Activated CD4-positive, alpha-beta T cell treated with anti-CD3 and anti-CD28 coated beads, Interleukin-2, amount 10 ng/mL, durations not matched to agents 24 days and 14 days (primary cell): ENCODE data around the gene PSMD6. TPM values are rescaled to one million over a fixed set of nuclear protein-coding genes. Genes with fewer than 3 reads are reported as not detected.

Source experiments
- DNase-seq: peaks from one replicate; pipeline ENCODE4 v3.0.0; 2022
- H3K27ac Mint-ChIP-seq: one replicate; pipeline ENCODE4 v1.8.0; 2022; ENCODE audit warnings: mild to moderate bottlenecking, mixed read lengths
- H3K27me3 Mint-ChIP-seq: one replicate; pipeline ENCODE4 v1.8.0; 2022; ENCODE audit warnings: mixed read lengths
- H3K36me3 Mint-ChIP-seq: one replicate; pipeline ENCODE4 v1.8.0; 2022; ENCODE audit warnings: low read depth, mild to moderate bottlenecking, mixed read lengths
- H3K4me1 Mint-ChIP-seq: one replicate; pipeline ENCODE4 v1.8.0; 2021; ENCODE audit warnings: mixed read lengths
- H3K4me3 Mint-ChIP-seq: one replicate; pipeline ENCODE4 v1.8.0; 2022; ENCODE audit warnings: mild to moderate bottlenecking, moderate library complexity, mixed read lengths
- H3K9me3 Mint-ChIP-seq: one replicate; pipeline ENCODE4 v1.8.0; 2021; ENCODE audit warnings: mixed read lengths
- intact Hi-C: fragments of 100-400 bp; cut with micrococcal nuclease; formaldehyde crosslinking; loops from one replicate; pipeline ENCODE4 v1.15.1; 2023
- total RNA-seq: library from RNA; stranded (reverse); gene quantifications from 2 replicates; pipeline ENCODE4 v1.2.3, GENCODE V29; 2022

Gene PSMD6
- total RNA-seq, 1 donor from 2014 or later, result 146 TPM

DNA sequence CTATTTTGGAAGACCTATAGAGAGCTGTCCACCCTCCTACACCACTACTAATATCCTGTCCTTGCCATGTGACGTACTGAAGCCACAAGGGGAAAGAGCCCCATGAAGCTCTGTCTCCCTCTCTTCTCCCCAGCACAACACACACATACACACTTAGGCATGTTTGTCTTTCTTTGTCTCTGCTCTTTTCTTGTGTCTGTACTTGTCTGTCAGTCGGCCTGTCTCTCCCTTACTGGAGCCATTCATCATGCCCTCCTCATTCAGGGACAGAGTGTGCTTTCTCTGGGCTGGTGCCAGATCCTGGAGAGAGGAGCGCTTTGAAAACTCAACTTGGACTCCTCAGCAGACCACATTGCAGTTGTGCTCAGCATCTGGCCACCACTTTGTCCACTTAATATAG lies 47.6 kb downstream of the PSMD6 start:
- no peak overlapping the region for H3K4me3 Mint-ChIP-seq

DNA sequence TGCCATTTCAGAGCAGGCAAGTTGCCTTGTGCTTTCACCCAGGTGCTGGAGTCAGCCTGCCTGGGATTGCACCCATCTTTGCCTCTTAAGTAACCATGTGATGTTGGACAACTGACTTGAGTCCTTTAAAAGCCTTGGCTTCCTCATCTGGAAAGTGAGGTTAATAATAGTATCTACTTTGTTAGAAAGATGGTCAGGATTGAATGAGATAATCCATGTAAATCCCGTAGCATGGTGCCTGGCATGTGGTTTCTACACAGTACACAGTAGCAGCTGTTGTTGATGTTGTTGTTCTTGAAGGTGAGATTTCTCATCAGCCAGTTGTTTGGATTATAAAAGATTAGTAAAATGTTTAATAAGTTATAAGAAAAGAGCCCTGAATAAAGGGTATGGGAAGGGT lies 48.8 kb downstream of the PSMD6 start:
- Mint-ChIP-seq H3K4me1 (peaks cover 74% of the 10 kb centered on the region), H3K27me3 (no peaks in the 10 kb centered on the region), H3K36me3 (peaks cover 31% of the 10 kb centered on the region), H3K4me3 (no peak overlapping the region), H3K27ac (no peak overlapping the region), H3K9me3 (no peaks in the 10 kb centered on the region)
- DNase-seq, result no peak
- intact Hi-C loops, result no loop called here

More for the DNA sequence above, 47.6 kb downstream of the PSMD6 start:
- intact Hi-C loops, result no loop called here
- Mint-ChIP-seq H3K27ac (peak overlapping the region; percentile 2), H3K9me3 (no peaks in the 10 kb centered on the region), H3K36me3 (peaks cover 38% of the 10 kb centered on the region), H3K4me1 (peaks cover 73% of the 10 kb centered on the region), H3K27me3 (no peaks in the 10 kb centered on the region)
- DNase-seq, result no peak

DNA sequence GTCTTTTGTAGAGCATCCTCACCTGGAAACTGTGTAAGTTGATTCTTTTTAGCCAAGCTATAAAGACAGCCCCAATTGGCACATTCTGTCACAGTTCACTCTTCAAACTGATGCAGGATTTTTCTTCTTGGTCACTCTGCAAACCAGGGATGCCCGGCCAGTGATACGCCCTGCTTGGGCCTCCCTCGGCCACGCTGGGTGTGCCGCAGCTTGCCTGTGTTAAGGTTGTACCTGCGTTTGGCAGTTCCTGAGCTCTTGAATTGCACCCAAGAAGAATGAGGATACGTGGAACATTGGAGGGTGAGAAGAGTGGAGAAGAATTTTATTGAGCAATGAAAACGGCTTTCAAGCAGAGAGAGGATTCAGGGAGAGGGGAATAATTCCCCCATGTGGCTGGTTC lies 49.9 kb downstream of the PSMD6 start:
- no peak overlapping the region for H3K4me3 Mint-ChIP-seq

DNA sequence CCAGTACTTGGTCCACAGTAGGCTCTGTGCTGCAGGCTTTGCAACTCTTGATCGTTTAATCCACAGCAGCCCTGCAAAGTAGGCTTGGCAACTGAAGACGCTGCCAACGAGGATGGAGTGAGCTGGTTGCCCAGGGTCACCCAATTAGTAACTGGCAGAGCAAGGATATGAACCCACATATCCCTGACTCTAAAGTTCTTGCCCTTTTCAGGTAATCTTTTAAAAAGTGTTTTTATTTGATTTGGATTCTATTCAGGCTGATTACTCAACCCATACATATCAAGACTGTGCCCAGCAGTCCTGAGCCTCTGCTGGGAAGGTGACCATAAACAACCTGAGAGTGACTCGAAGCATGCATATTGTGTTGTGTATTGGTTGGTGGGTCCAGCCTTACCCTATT lies 50.3 kb downstream of the PSMD6 start:
- H3K9me3 Mint-ChIP-seq, result no peaks in the 10 kb centered on the region
- no peak for DNase-seq
- no peak overlapping the region for H3K4me3 Mint-ChIP-seq
- no peaks in the 10 kb centered on the region for H3K27me3 Mint-ChIP-seq
- peaks cover 76% of the 10 kb centered on the region for H3K4me1 Mint-ChIP-seq
- intact Hi-C loops, result no loop called here
- peak overlapping the region; percentile 61 for H3K27ac Mint-ChIP-seq
- peaks cover 28% of the 10 kb centered on the region for H3K36me3 Mint-ChIP-seq

More for the DNA sequence above, 49.9 kb downstream of the PSMD6 start:
- peak overlapping the region; percentile 17 for H3K27ac Mint-ChIP-seq
- no peaks in the 10 kb centered on the region for H3K27me3 Mint-ChIP-seq
- H3K36me3 Mint-ChIP-seq, result peaks cover 28% of the 10 kb centered on the region
- no peak for DNase-seq
- no peaks in the 10 kb centered on the region for H3K9me3 Mint-ChIP-seq
- peaks cover 76% of the 10 kb centered on the region for H3K4me1 Mint-ChIP-seq
- intact Hi-C loops, result no loop called here

DNA sequence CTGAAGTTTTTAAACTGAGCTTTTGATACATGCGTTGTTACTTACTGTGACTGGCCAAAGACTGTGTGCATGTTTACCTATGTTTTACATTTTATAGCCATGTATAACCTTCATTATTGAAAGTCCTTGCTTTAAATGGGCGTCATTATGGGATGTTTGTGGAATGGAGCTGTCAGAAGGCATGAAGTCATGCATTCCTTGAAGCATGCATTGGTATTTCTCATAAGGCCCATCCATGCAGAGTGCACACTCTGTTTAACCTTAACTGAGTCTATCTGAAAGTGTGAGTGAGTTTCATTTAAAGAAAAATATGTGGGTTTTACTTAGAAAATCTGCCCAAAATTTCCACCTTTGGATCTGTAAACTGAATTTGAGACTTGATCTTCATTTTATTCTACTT lies 51.1 kb downstream of the PSMD6 start:
- Mint-ChIP-seq H3K9me3 (no peaks in the 10 kb centered on the region), H3K4me1 (peaks cover 76% of the 10 kb centered on the region), H3K27me3 (no peaks in the 10 kb centered on the region), H3K36me3 (peaks cover 28% of the 10 kb centered on the region), H3K4me3 (peak overlapping the region; percentile 48), H3K27ac (peak overlapping the region; percentile 61)
- intact Hi-C loops, result no loop called here
- peak; percentile 34 for DNase-seq

DNA sequence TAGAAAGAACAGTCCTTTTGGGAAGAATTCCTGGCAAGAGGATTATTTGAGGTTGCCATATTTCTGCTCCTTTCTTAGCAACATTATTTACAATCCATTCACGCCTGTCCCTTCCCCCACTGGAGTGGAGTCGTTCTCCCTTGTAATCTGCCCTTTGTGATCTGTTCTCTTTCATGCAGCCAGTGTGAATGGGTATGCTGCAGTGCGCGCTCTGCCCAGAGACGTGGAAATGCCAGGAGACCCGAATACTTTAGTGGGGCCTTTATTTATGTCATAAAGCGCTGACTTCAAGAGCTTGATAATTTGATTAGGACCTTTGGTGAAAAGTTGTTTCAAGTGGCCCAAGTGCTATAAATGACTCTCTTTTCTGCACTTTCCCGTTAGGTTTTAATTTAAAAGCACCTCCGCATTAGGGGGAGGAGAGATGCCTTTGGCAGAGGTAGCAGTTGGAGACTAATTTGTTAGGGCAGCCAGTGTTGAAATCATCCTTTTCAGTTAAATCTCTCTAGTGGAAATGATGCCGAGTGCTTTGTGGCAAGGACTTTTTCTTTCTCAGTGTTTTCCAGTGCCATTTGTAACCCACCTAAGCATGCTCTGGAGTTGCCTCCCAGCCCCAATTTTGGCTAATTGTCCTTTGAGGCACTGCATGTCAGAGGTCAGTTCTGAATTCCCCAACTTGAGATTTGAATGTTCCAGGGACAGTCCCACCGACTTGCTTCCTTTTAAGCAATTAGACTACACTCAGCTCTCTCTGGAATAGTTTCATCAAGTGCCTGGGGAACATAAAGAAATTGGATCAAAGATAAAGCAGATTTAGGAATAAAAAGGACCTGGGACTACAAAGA lies 52.4 kb downstream of the PSMD6 start:
- Mint-ChIP-seq H3K4me3 (peak overlapping the region; percentile 87), H3K4me1 (peaks cover 75% of the 10 kb centered on the region), H3K9me3 (no peaks in the 10 kb centered on the region), H3K36me3 (peaks cover 26% of the 10 kb centered on the region), H3K27me3 (no peaks in the 10 kb centered on the region), H3K27ac (peak overlapping the region; percentile 60)
- intact Hi-C loops, result loop anchor here (1.0 kb wide), 1 partner anchor 8 kb away; no protein-coding TSS in a partner anchor
- peak; percentile 58 for DNase-seq

DNA sequence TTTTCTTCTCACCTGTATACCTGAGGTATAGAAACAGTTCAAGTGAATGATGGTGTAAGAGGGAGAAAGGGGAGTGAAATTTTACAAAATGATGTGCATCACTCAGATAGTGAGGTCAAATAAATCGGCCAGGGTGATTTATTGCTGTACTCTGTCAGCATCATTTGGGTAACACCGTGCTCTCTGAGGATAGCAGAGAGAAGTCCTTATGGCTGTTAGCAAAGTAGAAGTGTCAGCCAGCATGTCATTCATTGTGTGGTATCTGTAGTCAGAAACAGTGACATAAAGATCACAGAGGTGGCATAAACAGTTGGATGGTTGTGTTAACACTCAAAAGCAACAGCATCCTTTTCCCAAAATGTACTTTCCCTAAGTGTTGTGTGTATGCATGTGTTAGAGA lies 53.4 kb downstream of the PSMD6 start:
- peak overlapping the region; percentile 87 for H3K4me3 Mint-ChIP-seq
- DNase-seq, result no peak
- H3K36me3 Mint-ChIP-seq, result peaks cover 23% of the 10 kb centered on the region
- H3K4me1 Mint-ChIP-seq, result peaks cover 79% of the 10 kb centered on the region
- no peaks in the 10 kb centered on the region for H3K9me3 Mint-ChIP-seq
- peak overlapping the region; percentile 96 for H3K27ac Mint-ChIP-seq
- H3K27me3 Mint-ChIP-seq, result no peaks in the 10 kb centered on the region
- intact Hi-C loops, result loop anchor here (1.0 to 5.0 kb wide), 3 partner anchors 9 to 108 kb away; partner anchors contain the start of genes ATXN7, PSMD6 and THOC7

DNA sequence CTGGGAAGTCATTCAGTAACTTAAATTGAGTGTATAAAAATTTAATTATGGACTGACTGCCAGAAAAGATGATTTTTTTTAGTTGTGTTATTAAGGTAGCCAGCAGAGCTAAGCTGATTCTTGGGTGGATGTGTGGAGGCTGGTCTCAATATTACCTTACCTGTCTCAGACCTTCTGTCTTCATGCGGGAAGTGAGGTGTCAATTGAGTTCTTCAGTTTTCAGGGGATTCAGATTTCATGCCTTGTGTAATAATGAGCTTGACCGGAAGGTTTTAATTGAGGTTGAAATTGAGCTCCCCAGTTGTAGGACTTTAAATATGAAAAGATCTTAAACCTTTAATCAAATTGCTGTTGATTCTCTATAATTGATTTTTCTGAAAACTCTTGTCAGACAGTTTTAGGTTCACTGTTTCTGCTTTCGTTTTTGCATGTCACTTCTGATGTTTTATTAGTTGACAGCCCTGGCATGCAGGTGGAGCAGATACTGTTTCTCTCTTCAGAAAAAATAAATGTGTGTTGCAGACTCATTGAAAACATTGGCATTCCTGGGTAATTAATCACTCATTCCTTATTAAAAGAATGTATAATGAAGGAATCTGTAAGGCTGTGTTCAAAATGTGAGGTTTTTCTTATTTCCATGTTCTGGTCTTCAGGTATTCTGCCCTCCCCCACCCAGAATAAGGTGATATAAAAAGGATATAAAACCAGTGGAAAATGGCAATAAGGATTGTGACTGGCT lies 54.5 kb downstream of the PSMD6 start:
- Mint-ChIP-seq H3K4me1 (peaks cover 79% of the 10 kb centered on the region), H3K27me3 (no peaks in the 10 kb centered on the region), H3K9me3 (no peaks in the 10 kb centered on the region), H3K4me3 (peak overlapping the region; percentile 87), H3K27ac (peak overlapping the region; percentile 96), H3K36me3 (peaks cover 18% of the 10 kb centered on the region)
- intact Hi-C loops, result loop anchor here (2.0 to 5.0 kb wide), 2 partner anchors 54 to 106 kb away; partner anchors contain the start of genes ATXN7, PSMD6 and THOC7
- no peak for DNase-seq

DNA sequence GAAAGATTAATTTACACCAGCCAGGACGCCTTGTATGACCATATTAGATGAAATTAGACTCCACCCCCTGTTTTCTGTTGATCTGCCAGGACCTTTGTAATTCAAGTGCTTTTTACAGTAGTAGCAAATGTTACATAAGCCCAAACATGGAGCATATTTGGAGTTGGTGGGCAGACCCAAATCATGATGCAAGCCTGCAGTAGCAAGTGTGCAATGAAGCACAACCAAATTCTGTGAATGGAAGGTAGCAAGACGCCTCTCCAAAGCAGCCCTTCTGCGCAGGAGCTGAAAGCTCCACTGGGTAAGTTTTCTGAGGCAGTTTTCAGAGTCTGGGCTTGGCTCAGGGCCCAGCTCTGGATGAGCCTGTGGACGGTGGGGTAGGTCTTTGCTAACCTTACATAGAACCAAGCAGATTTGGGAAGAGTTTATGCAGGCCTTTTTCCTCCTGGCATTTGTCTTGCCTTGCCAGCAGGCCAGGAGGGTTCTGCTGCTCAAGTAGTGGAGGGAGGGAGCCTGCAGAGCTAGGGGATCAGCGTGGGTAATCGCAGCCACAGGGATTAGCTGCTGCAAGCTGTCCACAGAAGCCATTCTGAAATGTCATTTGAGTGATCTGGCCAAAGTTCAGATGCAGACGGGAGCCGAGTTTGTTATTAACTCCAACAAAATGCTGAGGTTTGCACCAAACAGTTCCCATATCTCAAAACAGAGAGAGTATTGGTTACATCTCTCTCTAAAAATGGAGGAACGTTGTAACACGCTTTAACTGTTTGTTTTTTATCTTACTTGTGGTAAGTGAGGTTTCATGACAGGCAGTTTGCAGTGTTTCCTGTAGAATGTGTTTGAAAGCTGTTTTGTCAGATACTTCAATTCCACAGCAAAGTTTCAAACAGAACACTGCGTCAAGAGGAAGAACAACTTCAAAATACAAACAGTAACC lies 55.4 kb downstream of the PSMD6 start:
- peak; percentile 82 for DNase-seq

DNA sequence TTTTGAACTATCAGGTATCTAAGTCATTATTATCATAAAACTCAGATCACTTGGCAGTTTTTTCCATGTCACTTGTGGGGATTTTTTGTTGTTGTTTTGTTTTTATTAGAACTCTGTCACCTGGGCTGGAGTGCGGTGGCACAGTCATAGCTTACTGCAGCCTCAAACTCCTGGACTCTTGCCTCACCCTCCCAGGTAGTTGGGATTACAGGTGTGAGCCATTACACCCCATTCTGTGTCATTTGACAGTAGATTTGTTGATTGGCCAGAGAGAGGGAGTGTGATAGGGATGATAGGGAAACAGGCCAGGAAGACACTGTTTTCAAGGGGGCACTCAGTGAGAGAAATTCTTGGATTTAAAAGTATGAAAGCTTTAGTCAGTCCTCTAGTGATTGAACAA lies 56.4 kb downstream of the PSMD6 start:
- DNase-seq, result no peak

More for the DNA sequence above, 55.4 kb downstream of the PSMD6 start:
- H3K27me3 Mint-ChIP-seq, result no peaks in the 10 kb centered on the region
- peaks cover 80% of the 10 kb centered on the region for H3K4me1 Mint-ChIP-seq
- peaks cover 13% of the 10 kb centered on the region for H3K36me3 Mint-ChIP-seq
- H3K27ac Mint-ChIP-seq, result peak overlapping the region; percentile 96
- intact Hi-C loops, result loop anchor here (1.0 to 5.0 kb wide), 3 partner anchors 55 to 106 kb away; partner anchors contain the start of genes ATXN7, PSMD6 and THOC7
- H3K4me3 Mint-ChIP-seq, result peak overlapping the region; percentile 87
- H3K9me3 Mint-ChIP-seq, result no peaks in the 10 kb centered on the region

DNA sequence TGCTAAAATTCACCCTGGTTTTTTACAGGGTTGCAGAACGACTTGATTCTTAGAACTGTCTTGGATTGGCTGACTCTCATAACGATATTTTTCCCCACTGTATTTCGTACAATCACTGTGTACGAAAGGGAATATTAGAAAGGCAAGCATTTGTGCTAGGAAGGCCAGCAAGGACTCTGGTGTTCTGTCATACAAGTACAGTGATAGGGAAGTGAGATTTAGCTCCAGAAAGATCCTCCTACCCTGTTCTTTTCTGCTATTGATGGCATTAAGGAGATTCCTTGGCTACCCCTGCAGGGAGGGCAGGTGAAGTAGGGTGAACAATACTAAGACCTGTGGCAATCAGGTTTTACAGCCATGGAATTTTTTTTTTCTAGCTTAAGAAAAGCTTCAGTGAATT lies 57.3 kb downstream of the PSMD6 start:
- peaks cover 8% of the 10 kb centered on the region for H3K36me3 Mint-ChIP-seq
- intact Hi-C loops, result loop anchor here (5.0 kb wide), 1 partner anchor 104 kb away; the partner anchor contains the start of genes ATXN7 and THOC7
- no peaks in the 10 kb centered on the region for H3K27me3 Mint-ChIP-seq
- DNase-seq, result no peak
- peaks cover 67% of the 10 kb centered on the region for H3K4me1 Mint-ChIP-seq
- H3K4me3 Mint-ChIP-seq, result no peak overlapping the region
- H3K27ac Mint-ChIP-seq, result no peak overlapping the region
- no peaks in the 10 kb centered on the region for H3K9me3 Mint-ChIP-seq

More for the DNA sequence above, 56.4 kb downstream of the PSMD6 start:
- H3K27me3 Mint-ChIP-seq, result no peaks in the 10 kb centered on the region
- peak overlapping the region; percentile 78 for H3K4me3 Mint-ChIP-seq
- H3K27ac Mint-ChIP-seq, result peak overlapping the region; percentile 90
- peaks cover 8% of the 10 kb centered on the region for H3K36me3 Mint-ChIP-seq
- H3K4me1 Mint-ChIP-seq, result peaks cover 70% of the 10 kb centered on the region
- H3K9me3 Mint-ChIP-seq, result no peaks in the 10 kb centered on the region
- intact Hi-C loops, result loop anchor here (1.0 to 5.0 kb wide), 2 partner anchors 56 to 105 kb away; partner anchors contain the start of genes ATXN7 and THOC7

DNA sequence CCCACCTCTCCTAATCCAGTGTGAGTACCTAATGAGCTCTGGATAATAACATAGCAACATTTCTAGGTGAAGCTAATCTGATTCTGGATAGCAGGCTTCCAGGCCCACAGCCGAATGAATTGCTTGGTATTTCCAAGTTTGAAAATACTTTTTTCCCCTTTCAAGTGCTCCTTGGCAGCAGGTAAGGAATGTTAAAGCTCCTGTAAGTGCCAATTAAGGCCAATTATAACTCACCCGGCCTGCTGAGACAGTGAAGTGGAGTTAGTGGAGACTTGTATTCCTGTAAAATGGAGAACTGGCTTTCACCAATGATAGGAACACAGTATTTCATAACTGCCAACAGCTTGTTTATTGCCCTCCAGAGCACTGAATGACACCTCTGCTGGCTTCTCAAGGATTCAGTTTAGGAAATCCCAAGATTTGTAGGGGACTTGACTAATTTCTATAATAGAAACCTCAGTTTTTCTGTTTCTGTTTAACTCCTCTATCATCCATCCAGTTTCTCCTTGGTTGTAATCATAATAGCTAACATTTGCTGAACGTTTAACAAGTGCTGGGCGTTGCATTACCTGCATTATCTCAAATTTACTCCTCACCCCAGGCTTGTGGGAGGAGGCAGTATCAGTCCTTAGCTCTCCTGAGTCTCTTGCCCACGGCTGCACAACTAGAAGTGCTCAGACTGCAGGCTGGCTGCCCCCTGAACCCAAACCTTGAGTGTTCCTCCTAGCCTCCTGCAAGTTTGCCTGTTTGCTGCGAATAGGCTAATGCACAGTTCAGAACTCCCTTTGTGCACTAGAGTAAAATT lies 58.4 kb downstream of the PSMD6 start:
- H3K9me3 Mint-ChIP-seq, result no peaks in the 10 kb centered on the region
- H3K27me3 Mint-ChIP-seq, result no peaks in the 10 kb centered on the region
- intact Hi-C loops, result loop anchor here (5.0 kb wide), 1 partner anchor 103 kb away; the partner anchor contains the start of genes ATXN7 and THOC7
- H3K36me3 Mint-ChIP-seq, result peaks cover 8% of the 10 kb centered on the region
- DNase-seq, result no peak
- peaks cover 65% of the 10 kb centered on the region for H3K4me1 Mint-ChIP-seq
- H3K27ac Mint-ChIP-seq, result peak overlapping the region; percentile 64
- no peak overlapping the region for H3K4me3 Mint-ChIP-seq
